Measurements from ENCODE around the gene DUT. TPM values are rescaled to one million over a fixed set of nuclear protein-coding genes. Genes with fewer than 3 reads are reported as not detected.
A peak's percentile ranks its signal among the peaks of the same experiment; 100 is the strongest.

DUT gene
- total and polyA plus RNA-seq, 9 of the 15 experiments (the other 6 are each of a cell fraction or from before 2014, with no cell fraction given) = 13.9 to 235 (median 94.9) TPM

- peak; percentile 62; the same call in 1 of the 2 replicates for TF ChIP-seq KLF6 (CRISPR knock-in tag; IDR thresholded peaks at IDR 0.05; ENCODE audit: borderline replicate concordance)
- TF ChIP-seq NFATC3 (IDR thresholded peaks at IDR 0.05) = no peak
- no peak for TF ChIP-seq ZBTB43 (CRISPR knock-in tag; IDR thresholded peaks at IDR 0.05)
- peak; percentile 30; the same call in 1 of the 2 replicates for TF ChIP-seq RBM14 (IDR thresholded peaks at IDR 0.05; ENCODE audit: borderline replicate concordance, insufficient read depth, low read depth, low read length)
- TF ChIP-seq SIX5 (IDR thresholded peaks at IDR 0.05; ENCODE audit: borderline replicate concordance in 1 of 2, insufficient read depth in 1 of 2, low read depth in 1 of 2, low read length in 2 of 2) = no peak
- no peak for TF ChIP-seq RAD21 (CRISPR knock-in tag; conservative IDR thresholded peaks at IDR 0.05 in 1 of 2, IDR thresholded peaks at IDR 0.05 in 1 of 2)
- TF ChIP-seq ZBTB33 (CRISPR knock-in tag; IDR thresholded peaks at IDR 0.05) = no peak
- TF ChIP-seq BDP1 (IDR thresholded peaks at IDR 0.05; ENCODE audit: insufficient read depth, insufficient read length) = no peak
- TF ChIP-seq RFX5 (IDR thresholded peaks at IDR 0.05; ENCODE audit: low read depth, low read length) = no peak
- TF ChIP-seq ZNF586 (CRISPR knock-in tag; conservative IDR thresholded peaks at IDR 0.05) = no peak
- TF ChIP-seq MTF1 (CRISPR knock-in tag; IDR thresholded peaks at IDR 0.05; ENCODE audit: borderline replicate concordance) = no peak
- no peak for TF ChIP-seq WHSC1 (IDR thresholded peaks at IDR 0.05; ENCODE audit: low read length)
- no peak for TF ChIP-seq NR0B1 (IDR thresholded peaks at IDR 0.05; ENCODE audit: partially characterized antibody)
- TF ChIP-seq ZNF778 (CRISPR knock-in tag; IDR thresholded peaks at IDR 0.05) = no peak
- no peak for TF ChIP-seq GTF2B (IDR thresholded peaks at IDR 0.05; ENCODE audit: extremely low read depth, insufficient read length)
- no peak for TF ChIP-seq CHCHD3 (CRISPR knock-in tag; IDR thresholded peaks at IDR 0.05)
- TF ChIP-seq TEAD4 (IDR thresholded peaks at IDR 0.05; ENCODE audit: low read length) = 0 out of 2 replicates have a peak, but pooled peaks have one; percentile 3
- TF ChIP-seq TEAD4 (CRISPR knock-in tag; IDR thresholded peaks at IDR 0.05; ENCODE audit: borderline replicate concordance) = no peak
- no peak for TF ChIP-seq ETS1 (conservative IDR thresholded peaks at IDR 0.05; ENCODE audit: control insufficient read depth, low read depth, low read length)
These were observed at the start of gene DUT (continued) for GRCh38 chr15:48330855-48331795.

All from K562 (cell line).